ENCODE results near the gene MRPL12. TPM values are rescaled to one million over a fixed set of nuclear protein-coding genes. Genes with fewer than 3 reads are reported as not detected.

MRPL12 gene
- total and polyA plus RNA-seq, 2 donors (not counting 1 experiment from before 2014, with no cell fraction given) = 11.2 to 46.8 TPM

- DNase-seq (ENCODE audit: low read depth in 2 of 2) = no peak
- no peak for TF ChIP-seq EZH2 (IDR thresholded peaks at IDR 0.05; ENCODE audit: low read length, missing control alignments)
- no peak for TF ChIP-seq CTCF (conservative IDR thresholded peaks at IDR 0.05 in 1 of 2, IDR thresholded peaks at IDR 0.05 in 1 of 2; ENCODE audit: low read depth in 1 of 2, low read length in 2 of 2)
- no peak overlapping the region for H2AFZ ChIP-seq (ENCODE audit: low read length)
- no peaks in the 10 kb centered on the region for H3K4me1 ChIP-seq (ENCODE audit: control insufficient read depth, extremely low read depth, insufficient read depth, low read length)
- peaks cover 9% of the 10 kb centered on the region for H3K79me2 ChIP-seq (ENCODE audit: control insufficient read depth, insufficient read depth, low read length)
- H3K9ac ChIP-seq (ENCODE audit: insufficient read depth, low read length) = no peak overlapping the region
- peaks cover 13% of the 10 kb centered on the region for H3K36me3 ChIP-seq (ENCODE audit: control insufficient read depth, insufficient read depth, low read length)
- no peaks in the 10 kb centered on the region for H4K20me1 ChIP-seq (ENCODE audit: control insufficient read depth, extremely low read depth, insufficient read depth, low read length)
- H3K9me3 ChIP-seq (ENCODE audit: control insufficient read depth, insufficient read depth, low read depth, low read length) = no peaks in the 10 kb centered on the region
- H3K4me3 ChIP-seq (replicated peaks in 1 of 4; ENCODE audit: control extremely low read depth in 1 of 4, insufficient read depth in 1 of 4, low read depth in 3 of 4, low read length in 4 of 4) = no peak overlapping the region
- no peak overlapping the region for H3K4me2 ChIP-seq (ENCODE audit: extremely low read depth, insufficient read depth, low read length)
- H3K27me3 ChIP-seq (ENCODE audit: control insufficient read depth, insufficient read depth, low read length) = no peaks in the 10 kb centered on the region
- no peak overlapping the region for H3K27ac ChIP-seq (ENCODE audit: insufficient read depth, low read length)
Observed at GRCh38 chr17:81676906-81677305, 26.3 kb upstream of the MRPL12 start.

GRCh38 chr17:81680150-81680549 is 23.0 kb upstream of the MRPL12 start:
- no peaks in the 10 kb centered on the region for H3K27me3 ChIP-seq (ENCODE audit: control insufficient read depth, insufficient read depth, low read length)
- no peak overlapping the region for H3K4me3 ChIP-seq (replicated peaks in 1 of 4; ENCODE audit: control extremely low read depth in 1 of 4, insufficient read depth in 1 of 4, low read depth in 3 of 4, low read length in 4 of 4)
- DNase-seq (ENCODE audit: low read depth in 2 of 2) = no peak
- no peaks in the 10 kb centered on the region for H3K9me3 ChIP-seq (ENCODE audit: control insufficient read depth, insufficient read depth, low read depth, low read length)
- H3K27ac ChIP-seq (ENCODE audit: insufficient read depth, low read length) = no peak overlapping the region
- no peak overlapping the region for H3K4me2 ChIP-seq (ENCODE audit: extremely low read depth, insufficient read depth, low read length)
- H3K79me2 ChIP-seq (ENCODE audit: control insufficient read depth, insufficient read depth, low read length) = peaks cover 32% of the 10 kb centered on the region
- no peak overlapping the region for H3K9ac ChIP-seq (ENCODE audit: insufficient read depth, low read length)
- no peak overlapping the region for H2AFZ ChIP-seq (ENCODE audit: low read length)
- TF ChIP-seq EZH2 (IDR thresholded peaks at IDR 0.05; ENCODE audit: low read length, missing control alignments) (no peak), CTCF (conservative IDR thresholded peaks at IDR 0.05 in 1 of 2, IDR thresholded peaks at IDR 0.05 in 1 of 2; ENCODE audit: low read depth in 1 of 2, low read length in 2 of 2) (no peak)
- H4K20me1 ChIP-seq (ENCODE audit: control insufficient read depth, extremely low read depth, insufficient read depth, low read length) = no peaks in the 10 kb centered on the region
- H3K36me3 ChIP-seq (ENCODE audit: control insufficient read depth, insufficient read depth, low read length) = peaks cover 2% of the 10 kb centered on the region
- H3K4me1 ChIP-seq (ENCODE audit: control insufficient read depth, extremely low read depth, insufficient read depth, low read length) = peaks cover 10% of the 10 kb centered on the region

GRCh38 chr17:81681672-81682071 is 21.5 kb upstream of the MRPL12 start:
- peak in 1 of 2 donors; percentile 6 for DNase-seq (ENCODE audit: low read depth in 2 of 2)
- H2AFZ ChIP-seq (ENCODE audit: low read length) = no peak overlapping the region
- TF ChIP-seq EZH2 (IDR thresholded peaks at IDR 0.05; ENCODE audit: low read length, missing control alignments) = no peak
- no peak for TF ChIP-seq CTCF (conservative IDR thresholded peaks at IDR 0.05 in 1 of 2, IDR thresholded peaks at IDR 0.05 in 1 of 2; ENCODE audit: low read depth in 1 of 2, low read length in 2 of 2)

More at GRCh38 chr17:81681672-81682071, 21.5 kb upstream of the MRPL12 start:
- Histone ChIP-seq H3K9ac (ENCODE audit: insufficient read depth, low read length) (no peak overlapping the region), H3K4me1 (ENCODE audit: control insufficient read depth, extremely low read depth, insufficient read depth, low read length) (peaks cover 12% of the 10 kb centered on the region), H3K27me3 (ENCODE audit: control insufficient read depth, insufficient read depth, low read length) (no peaks in the 10 kb centered on the region), H3K4me3 (replicated peaks in 1 of 4; ENCODE audit: control extremely low read depth in 1 of 4, insufficient read depth in 1 of 4, low read depth in 3 of 4, low read length in 4 of 4) (no peak overlapping the region), H3K27ac (ENCODE audit: insufficient read depth, low read length) (no peak overlapping the region), H3K4me2 (ENCODE audit: extremely low read depth, insufficient read depth, low read length) (peak overlapping the region; percentile 13), H3K9me3 (ENCODE audit: control insufficient read depth, insufficient read depth, low read depth, low read length) (no peaks in the 10 kb centered on the region), H4K20me1 (ENCODE audit: control insufficient read depth, extremely low read depth, insufficient read depth, low read length) (peaks cover 2% of the 10 kb centered on the region), H3K36me3 (ENCODE audit: control insufficient read depth, insufficient read depth, low read length) (peaks cover 12% of the 10 kb centered on the region), H3K79me2 (ENCODE audit: control insufficient read depth, insufficient read depth, low read length) (peaks cover 47% of the 10 kb centered on the region)
